ENCODE results near the gene CDC20.

The CDC20 gene

GRCh38 chr1:43358746-43359693 lies at the start of gene CDC20:
TSS of gene CDC20 (plus strand) at chr1:43358981. CDS start at chr1:43359216, 235 bp downstream.
- peak; percentile 99 for DNase-seq (ENCODE audit: low read depth, low spot score)

- no peak for DNase-seq (ENCODE audit: low read depth, low spot score)
These were observed 49.3 kb upstream of the CDC20 start for GRCh38 chr1:43309405-43310025.

GRCh38 chr1:43311521-43311920 lies 47.3 kb upstream of the CDC20 start:
- DNase-seq (ENCODE audit: low read depth, low spot score): no peak

GRCh38 chr1:43312212-43312623 lies 46.6 kb upstream of the CDC20 start:
- DNase-seq (ENCODE audit: low read depth, low spot score): no peak

- no peak for DNase-seq (ENCODE audit: low read depth, low spot score)
These were observed 45.9 kb upstream of the CDC20 start for GRCh38 chr1:43312663-43313515.

- DNase-seq (ENCODE audit: low read depth, low spot score): no peak
These were observed 45.0 kb upstream of the CDC20 start for GRCh38 chr1:43313771-43314170.

- DNase-seq (ENCODE audit: low read depth, low spot score): no peak
These were observed 44.5 kb upstream of the CDC20 start for GRCh38 chr1:43314233-43314632.

GRCh38 chr1:43315481-43315880 lies 43.3 kb upstream of the CDC20 start:
- DNase-seq (ENCODE audit: low read depth, low spot score): no peak

GRCh38 chr1:43315963-43316737 lies 42.6 kb upstream of the CDC20 start:
- DNase-seq (ENCODE audit: low read depth, low spot score): no peak

- no peak for DNase-seq (ENCODE audit: low read depth, low spot score)
These were observed 41.9 kb upstream of the CDC20 start for GRCh38 chr1:43316738-43317520.

GRCh38 chr1:43317817-43318471 lies 40.8 kb upstream of the CDC20 start:
- DNase-seq (ENCODE audit: low read depth, low spot score): no peak

- DNase-seq (ENCODE audit: low read depth, low spot score): no peak
These were observed 40.0 kb upstream of the CDC20 start for GRCh38 chr1:43318831-43319230.

GRCh38 chr1:43319288-43319687 lies 39.5 kb upstream of the CDC20 start:
- DNase-seq (ENCODE audit: low read depth, low spot score): no peak

GRCh38 chr1:43319766-43320165 lies 39.0 kb upstream of the CDC20 start:
- no peak for DNase-seq (ENCODE audit: low read depth, low spot score)

GRCh38 chr1:43321331-43321891 lies 37.4 kb upstream of the CDC20 start:
- DNase-seq (ENCODE audit: low read depth, low spot score): no peak

GRCh38 chr1:43322506-43322905 lies 36.3 kb upstream of the CDC20 start:
- no peak for DNase-seq (ENCODE audit: low read depth, low spot score)

GRCh38 chr1:43324810-43325209 lies 34.0 kb upstream of the CDC20 start:
- DNase-seq (ENCODE audit: low read depth, low spot score): no peak

GRCh38 chr1:43325381-43325780 lies 33.4 kb upstream of the CDC20 start:
- no peak for DNase-seq (ENCODE audit: low read depth, low spot score)

GRCh38 chr1:43327549-43328292 lies 31.1 kb upstream of the CDC20 start:
- no peak for DNase-seq (ENCODE audit: low read depth, low spot score)
